ENCODE measurements around the gene C5orf24.

DNA sequence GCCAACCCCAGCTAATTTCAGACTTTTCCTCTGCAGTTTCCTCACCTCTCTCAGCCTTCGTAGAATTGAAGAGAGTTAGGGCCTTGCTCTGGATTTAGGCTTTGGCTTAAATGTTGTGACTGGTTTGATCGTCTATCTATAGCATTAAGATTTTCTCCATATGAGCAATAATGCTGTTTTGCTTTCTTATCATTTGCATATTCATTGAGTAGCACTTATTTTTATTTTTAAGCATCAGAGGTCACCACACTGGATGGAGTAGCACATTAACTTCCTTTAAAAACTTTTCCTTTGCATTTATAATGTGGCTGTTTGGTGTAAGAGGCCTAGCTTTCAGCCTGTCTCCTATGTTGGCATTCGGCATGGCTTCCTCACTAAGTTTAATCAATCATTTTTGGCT lies 46.5 kb downstream of the C5orf24 start:
- TF ChIP-seq, protein P1, sequence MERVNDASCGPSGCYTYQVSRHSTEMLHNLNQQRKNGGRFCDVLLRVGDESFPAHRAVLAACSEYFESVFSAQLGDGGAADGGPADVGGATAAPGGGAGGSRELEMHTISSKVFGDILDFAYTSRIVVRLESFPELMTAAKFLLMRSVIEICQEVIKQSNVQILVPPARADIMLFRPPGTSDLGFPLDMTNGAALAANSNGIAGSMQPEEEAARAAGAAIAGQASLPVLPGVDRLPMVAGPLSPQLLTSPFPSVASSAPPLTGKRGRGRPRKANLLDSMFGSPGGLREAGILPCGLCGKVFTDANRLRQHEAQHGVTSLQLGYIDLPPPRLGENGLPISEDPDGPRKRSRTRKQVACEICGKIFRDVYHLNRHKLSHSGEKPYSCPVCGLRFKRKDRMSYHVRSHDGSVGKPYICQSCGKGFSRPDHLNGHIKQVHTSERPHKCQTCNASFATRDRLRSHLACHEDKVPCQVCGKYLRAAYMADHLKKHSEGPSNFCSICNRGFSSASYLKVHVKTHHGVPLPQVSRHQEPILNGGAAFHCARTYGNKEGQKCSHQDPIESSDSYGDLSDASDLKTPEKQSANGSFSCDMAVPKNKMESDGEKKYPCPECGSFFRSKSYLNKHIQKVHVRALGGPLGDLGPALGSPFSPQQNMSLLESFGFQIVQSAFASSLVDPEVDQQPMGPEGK (CRISPR knock-in tag; IDR thresholded peaks at IDR 0.05; ENCODE audit: borderline replicate concordance): no peak
- TF ChIP-seq BACH2 (CRISPR knock-in tag; IDR thresholded peaks at IDR 0.05; ENCODE audit: borderline replicate concordance): no peak
- TF ChIP-seq, protein P2, sequence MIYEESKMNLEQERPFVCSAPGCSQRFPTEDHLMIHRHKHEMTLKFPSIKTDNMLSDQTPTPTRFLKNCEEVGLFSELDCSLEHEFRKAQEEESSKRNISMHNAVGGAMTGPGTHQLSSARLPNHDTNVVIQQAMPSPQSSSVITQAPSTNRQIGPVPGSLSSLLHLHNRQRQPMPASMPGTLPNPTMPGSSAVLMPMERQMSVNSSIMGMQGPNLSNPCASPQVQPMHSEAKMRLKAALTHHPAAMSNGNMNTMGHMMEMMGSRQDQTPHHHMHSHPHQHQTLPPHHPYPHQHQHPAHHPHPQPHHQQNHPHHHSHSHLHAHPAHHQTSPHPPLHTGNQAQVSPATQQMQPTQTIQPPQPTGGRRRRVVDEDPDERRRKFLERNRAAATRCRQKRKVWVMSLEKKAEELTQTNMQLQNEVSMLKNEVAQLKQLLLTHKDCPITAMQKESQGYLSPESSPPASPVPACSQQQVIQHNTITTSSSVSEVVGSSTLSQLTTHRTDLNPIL (CRISPR knock-in tag; IDR thresholded peaks at IDR 0.05; ENCODE audit: low read depth): no peak
- no peak for TF ChIP-seq ARNTL (CRISPR knock-in tag; IDR thresholded peaks at IDR 0.05; ENCODE audit: borderline replicate concordance, low read depth)
- TF ChIP-seq ISL1 (CRISPR knock-in tag; IDR thresholded peaks at IDR 0.05): no peak
- no peak for TF ChIP-seq ZFP3 (CRISPR knock-in tag; IDR thresholded peaks at IDR 0.05)
- no peak for TF ChIP-seq GLIS3 (CRISPR knock-in tag; IDR thresholded peaks at IDR 0.05)
- TF ChIP-seq, protein P3, sequence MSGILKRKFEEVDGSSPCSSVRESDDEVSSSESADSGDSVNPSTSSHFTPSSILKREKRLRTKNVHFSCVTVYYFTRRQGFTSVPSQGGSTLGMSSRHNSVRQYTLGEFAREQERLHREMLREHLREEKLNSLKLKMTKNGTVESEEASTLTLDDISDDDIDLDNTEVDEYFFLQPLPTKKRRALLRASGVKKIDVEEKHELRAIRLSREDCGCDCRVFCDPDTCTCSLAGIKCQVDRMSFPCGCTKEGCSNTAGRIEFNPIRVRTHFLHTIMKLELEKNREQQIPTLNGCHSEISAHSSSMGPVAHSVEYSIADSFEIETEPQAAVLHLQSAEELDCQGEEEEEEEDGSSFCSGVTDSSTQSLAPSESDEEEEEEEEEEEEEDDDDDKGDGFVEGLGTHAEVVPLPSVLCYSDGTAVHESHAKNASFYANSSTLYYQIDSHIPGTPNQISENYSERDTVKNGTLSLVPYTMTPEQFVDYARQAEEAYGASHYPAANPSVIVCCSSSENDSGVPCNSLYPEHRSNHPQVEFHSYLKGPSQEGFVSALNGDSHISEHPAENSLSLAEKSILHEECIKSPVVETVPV (CRISPR knock-in tag; IDR thresholded peaks at IDR 0.05): no peak
- TF ChIP-seq RARB (CRISPR knock-in tag; IDR thresholded peaks at IDR 0.05): no peak
- TF ChIP-seq TOX (CRISPR knock-in tag; IDR thresholded peaks at IDR 0.05; ENCODE audit: borderline replicate concordance): no peak
- no peak for TF ChIP-seq SNAI2 (CRISPR knock-in tag; IDR thresholded peaks at IDR 0.05)
- no peak for TF ChIP-seq ZC3H10 (CRISPR knock-in tag; IDR thresholded peaks at IDR 0.05)
- no peak for TF ChIP-seq CSDC2 (CRISPR knock-in tag; IDR thresholded peaks at IDR 0.05)
